ENCODE data around the gene AP4S1. TPM values are rescaled to one million over a fixed set of nuclear protein-coding genes. Genes with fewer than 3 reads are reported as not detected.
A peak's percentile ranks its signal among the peaks of the same experiment; 100 is the strongest.
"Not testable (repeated sequence)": the region's sequence is repeated elsewhere in the genome, so short reads cannot be mapped to it uniquely, and the experiment has no call there.

AP4S1 gene
- total RNA-seq, 1 donor from 2014 or later, result 6.7 TPM

DNA sequence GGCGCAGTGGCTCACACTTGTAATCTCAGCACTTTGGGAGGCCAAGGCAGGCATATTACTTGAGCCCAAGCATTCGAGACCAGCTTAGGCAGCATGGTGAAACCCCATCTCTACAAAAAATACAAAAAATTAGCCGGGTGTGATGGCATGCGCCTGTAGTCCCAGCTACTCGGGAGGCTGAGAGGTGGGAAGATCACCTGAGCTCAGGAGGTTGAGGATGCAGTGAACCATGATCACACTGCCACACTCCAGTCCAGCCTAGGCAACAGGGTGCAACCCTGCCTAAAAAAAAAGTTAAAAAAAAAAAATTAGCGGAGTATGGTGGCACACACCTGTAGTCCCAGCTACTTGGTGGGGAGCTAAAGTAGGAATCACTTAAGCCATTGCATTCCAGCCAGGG is 21.4 kb upstream of the AP4S1 start:
- DNase-seq (ENCODE audit: low read depth), result not testable (repeated sequence)

DNA sequence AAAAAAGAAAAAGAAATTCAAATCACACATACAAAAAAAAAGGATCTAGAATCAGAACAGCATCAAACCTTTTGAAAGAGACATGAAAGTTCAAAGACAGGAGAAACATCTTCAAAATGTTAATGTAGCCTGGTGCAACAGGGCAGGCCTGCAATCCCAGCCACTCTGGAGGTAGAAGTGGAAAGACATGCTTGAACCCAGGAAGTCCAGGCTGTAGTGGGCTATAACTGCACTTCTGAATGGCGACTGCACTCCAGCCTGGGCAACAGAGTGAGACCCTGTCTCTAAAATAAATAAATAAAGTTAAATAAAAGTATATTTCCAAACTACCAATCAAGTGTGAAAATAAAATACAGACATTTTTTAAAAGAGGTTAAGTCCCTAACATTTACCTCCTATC is 18.7 kb upstream of the AP4S1 start:
- DNase-seq (ENCODE audit: low read depth), result no peak

DNA sequence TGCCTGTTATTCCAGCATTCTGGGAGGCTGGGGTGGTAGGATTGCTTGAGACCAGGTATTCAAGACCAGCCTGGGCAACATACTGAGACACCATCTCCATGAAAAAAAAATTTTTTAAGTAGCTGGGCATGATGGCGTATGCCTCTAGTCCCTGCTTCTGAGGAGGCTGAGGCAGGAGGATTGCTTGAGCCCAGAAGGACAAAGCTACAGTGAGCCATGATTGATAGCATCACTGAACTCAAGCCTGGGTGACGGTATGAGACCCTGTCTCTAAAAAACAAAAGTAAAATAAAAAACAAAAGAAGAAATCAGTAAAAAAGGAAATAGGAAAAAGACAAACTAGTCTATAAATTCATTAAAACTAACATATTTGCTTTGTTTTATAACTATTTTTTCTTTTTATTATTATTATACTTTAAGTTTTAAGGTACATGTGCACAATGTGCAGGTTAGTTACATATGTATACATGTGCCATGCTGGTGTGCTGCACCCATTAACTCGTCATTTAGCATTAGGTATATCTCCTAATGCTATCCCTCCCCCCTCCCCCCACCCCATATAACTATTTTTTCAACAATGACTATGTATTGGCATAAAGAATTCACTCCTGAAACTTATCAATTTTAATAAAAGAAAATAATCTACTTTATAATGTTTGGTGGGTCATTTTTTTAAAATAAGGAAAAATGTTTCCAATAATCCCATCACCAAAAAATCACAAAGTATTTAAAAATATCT is 15.4 kb upstream of the AP4S1 start:
- no peak for DNase-seq (ENCODE audit: low read depth)

DNA sequence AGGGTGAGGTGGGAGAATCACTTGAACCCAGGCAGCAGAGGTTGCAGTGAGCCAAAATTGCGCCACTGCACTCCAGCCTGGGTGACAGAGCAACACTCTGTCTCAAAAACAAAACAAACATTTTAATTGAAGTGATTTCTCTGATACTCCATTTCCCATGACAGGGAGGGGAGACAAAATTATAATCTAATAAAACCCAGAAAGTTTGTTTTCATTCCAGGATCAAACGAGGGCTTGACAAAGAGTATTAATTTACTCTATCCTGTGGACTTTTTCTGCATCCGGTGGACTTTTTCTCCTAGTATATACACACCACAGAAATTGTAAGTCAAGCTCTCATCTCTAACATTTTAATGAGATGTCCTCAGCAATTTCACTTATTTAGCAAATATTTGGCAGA is 14.5 kb upstream of the AP4S1 start:
- no peak for DNase-seq (ENCODE audit: low read depth)

DNA sequence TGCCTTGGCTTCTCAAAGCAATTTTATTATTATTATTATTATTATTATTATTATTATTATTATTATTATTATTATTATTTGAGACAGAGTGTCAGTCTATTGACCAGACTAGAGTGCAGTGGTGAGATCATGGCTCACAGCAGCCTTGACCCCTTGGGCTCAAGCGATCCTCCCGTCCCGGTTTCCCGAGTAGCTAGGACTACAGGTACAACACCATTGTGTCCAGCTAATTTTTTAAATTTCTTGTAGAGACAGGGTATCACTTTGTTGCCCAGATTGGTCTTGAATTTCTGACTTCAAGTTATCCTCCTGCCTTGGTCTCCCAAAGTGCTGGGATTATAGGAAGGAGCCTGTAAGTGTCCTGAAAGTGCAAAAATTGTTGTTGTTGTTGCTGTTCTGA is 11.6 kb upstream of the AP4S1 start:
- DNase-seq (ENCODE audit: low read depth), result no peak

DNA sequence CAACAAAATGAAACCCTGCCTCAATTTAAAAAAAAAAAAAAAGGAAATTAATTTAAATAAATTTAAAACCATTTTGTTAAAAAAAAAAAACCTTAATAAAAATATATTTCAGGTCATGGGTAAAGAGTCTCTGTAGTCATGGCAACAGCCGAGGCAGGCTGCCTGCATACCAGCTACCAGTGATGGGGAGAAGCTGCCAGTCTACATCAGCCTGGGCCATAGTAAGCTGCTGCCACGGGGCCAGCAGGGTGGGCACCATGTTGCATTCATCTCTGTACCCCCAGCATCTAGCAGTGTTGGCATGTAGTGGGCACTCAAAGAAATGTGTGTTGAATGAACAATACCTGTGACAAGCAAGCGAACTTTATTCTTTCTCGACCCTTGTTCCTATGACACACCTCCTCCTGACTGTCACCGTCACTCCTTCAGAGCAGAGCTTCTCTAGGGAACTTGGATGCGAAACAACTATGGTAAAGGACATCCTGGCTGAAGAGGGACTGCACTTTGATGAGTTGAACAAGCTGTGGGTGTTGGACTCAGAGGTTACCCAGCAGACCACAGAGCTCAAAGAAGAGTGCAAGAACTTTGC is 7.3 kb upstream of the AP4S1 start:
- DNase-seq (ENCODE audit: low read depth), result no peak

DNA sequence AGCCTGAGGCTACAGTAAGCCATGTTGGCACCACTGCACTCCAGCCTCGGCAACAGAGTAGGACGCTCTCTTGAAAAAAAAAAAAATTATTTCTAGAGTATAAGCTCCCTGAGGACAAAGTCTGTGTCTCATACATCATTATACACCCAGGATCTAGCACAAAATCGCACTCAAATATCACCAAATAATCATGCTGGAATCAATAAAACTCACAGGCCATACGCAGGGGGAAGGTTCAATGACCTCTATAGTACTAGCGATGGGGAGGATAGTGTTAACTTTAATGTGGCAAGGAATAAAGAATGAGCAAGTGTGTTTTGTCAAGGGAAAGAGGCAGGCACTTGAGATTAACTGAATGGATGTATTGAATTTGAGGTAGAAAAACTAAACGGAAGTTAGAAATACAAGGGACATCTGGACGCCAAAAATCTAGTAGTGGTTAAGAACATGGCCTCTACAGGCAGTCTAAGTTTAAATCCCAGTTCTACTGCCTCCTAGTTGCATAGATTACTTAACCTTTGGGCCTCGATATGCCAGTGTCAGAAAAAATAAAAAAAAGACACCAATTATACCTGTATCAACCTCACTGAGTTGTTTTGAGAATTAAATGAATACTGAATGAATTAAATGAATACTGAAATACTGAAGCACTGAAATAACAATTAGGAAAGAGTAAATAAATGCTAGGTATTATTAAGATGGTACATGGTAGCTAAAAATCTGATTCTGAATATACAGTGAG is 4.4 kb upstream of the AP4S1 start:
- no peak for DNase-seq (ENCODE audit: low read depth)

DNA sequence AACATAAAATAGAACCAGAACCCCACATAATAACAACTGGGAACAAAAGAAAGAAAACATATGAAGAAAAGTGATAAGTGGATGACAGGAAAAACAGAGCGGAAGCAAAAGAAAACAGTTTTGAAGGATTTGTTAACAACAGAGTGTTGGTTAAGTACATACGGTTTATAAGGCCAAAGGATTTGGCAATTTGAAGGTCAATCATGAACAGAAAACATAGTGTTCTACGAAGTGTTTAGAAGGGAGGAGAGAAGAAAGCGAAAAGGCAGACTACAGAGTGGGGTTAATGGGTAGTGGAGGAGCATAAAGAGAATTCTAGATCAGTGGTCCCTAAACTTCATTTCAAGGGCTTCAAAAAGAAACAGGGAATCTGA is 3.9 kb upstream of the AP4S1 start:
- no peak for DNase-seq (ENCODE audit: low read depth)

DNA sequence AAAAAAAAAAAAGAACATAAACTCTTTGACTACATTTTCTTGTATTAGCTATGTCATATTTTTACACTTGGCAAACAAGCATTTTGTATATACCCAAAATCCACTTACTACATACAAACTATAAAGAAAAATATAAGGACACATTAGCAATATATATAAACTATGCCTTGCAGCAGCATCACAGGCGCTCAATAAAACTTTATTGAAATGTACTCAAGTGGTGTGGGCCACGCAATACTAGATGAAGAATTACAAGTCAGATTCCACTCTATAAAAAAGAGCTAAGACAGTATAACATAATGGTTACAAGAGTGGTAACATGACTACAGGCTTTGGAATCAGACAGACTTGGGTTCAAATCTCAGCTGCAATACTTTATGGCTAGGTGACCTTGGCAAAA is 3.1 kb upstream of the AP4S1 start:
- DNase-seq (ENCODE audit: low read depth), result no peak

DNA sequence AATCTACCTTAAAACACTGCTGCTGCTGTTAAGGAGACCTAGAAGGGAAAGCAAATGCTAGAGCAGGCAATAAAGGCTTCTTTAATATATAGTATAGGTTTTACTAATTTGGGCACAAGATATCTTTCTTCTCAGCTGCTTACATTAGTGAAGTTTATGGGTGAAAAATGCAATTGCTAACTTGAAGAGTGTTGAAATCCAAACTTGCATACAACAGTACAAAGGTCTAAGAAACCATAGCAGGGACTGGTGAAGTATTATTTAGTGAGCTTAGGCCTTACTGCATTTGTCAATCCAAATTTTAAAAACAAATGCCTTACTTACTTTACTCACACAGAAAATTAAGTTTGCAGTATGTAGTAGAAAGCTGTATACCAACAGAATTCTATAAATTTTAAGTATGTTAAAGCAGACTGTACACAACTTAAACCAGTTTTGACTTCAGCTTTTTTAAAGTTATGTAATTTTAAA is 1.4 kb upstream of the AP4S1 start:
- no peak for DNase-seq (ENCODE audit: low read depth)

DNA sequence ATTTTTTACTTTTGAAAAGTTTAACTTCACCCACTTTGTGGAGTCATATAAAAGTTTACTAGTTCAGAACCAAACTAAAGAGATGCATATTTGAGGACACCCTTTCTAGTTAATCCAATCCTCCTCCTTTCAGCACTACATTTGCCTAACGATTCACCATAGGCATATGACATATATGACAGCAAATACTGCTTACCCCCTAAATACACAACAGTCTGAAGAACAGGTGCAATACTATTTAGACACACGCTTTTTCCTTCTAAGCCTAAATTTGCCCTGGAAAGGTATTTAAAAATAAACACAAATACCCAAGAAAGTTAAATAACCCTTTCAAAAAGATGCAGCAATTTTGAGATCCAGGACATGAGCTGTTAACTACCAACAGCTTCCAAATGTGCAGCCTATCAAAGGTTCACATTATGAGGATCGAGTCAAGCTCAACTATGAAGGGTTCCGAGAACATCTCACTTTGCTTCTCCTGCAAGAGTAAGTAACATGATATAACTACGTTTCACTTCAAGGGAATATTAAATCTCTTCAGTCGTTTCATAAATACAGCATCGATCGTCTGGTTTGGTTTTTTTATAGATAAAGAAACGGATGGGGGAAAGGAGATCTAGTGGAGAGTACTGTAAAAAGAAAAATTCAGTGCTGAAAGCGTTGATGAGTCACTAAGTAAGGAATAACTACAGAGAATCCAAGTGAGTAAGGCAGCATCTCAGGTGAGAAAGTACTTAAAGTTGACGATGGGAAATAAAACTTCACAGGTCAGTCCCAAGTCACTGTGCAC is 677 bp upstream of the AP4S1 start:
- peak; percentile 6 for DNase-seq (ENCODE audit: low read depth)

DNA sequence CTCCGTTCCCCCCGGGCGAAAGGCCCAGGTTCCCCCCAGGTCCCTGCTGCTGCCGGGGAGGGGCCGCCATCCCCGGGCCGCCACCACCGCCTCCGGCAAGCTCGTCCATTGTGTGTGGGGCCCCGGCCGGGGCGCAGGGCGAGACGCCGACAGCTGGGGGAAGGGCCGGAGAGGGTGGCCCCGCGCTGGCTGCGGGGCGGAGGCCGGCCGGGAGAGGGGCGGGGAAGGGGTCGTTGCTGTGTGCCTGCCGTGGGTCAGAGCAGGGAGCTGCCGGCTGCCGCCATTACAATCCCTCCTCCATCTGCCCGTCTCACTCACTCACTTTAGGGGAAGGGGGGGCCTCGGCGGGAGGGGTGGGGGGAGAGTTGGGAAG is 614 bp downstream of the AP4S1 start, which contains the start of gene STRN3:
Gene STRN3, minus strand, starts transcription at position 303 of the 373 bp plus-strand sequence. Its CDS starts 194 bp downstream, at position 109.
- DNase-seq (ENCODE audit: low read depth), result no peak

DNA sequence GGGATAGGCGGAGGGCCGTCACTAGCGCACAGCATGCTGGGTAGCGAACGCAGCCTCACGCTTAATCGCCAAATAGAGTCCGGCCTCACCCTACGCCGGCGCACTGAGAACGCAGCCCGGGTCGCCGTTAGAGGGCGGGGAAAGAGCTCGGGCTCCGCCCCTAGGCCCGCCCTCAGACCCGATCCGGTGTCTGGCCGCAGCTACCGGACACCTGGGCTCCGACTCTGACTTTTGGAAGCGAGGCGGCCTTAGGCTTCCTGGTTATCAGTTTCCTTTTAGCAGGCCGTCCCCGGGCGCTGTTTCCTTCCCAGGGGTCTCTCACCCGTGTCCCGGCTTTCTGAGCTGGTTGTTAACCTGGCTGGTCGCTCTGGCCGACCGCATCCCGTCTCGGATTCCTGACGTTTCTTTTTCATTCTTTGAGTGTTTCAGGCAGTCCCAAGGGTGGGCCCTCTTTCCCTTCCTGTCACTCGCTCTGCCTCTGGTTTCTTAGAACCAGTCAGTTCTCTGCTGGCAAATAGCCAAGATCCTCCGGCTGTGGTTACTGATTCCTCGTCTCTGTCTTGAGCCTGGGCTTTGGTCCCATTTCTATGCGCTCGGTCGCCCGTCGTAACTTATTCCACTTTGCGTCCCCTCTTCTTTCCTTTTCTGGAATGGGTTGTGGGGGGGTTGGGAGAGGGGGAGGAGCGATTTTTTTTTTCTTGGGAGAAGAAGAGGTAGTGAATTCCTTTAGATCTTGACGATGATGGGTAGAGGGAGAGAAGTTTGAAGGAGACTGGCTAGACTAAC is 1.2 kb downstream of the AP4S1 start:
- peak; percentile 98 for DNase-seq (ENCODE audit: low read depth)

DNA sequence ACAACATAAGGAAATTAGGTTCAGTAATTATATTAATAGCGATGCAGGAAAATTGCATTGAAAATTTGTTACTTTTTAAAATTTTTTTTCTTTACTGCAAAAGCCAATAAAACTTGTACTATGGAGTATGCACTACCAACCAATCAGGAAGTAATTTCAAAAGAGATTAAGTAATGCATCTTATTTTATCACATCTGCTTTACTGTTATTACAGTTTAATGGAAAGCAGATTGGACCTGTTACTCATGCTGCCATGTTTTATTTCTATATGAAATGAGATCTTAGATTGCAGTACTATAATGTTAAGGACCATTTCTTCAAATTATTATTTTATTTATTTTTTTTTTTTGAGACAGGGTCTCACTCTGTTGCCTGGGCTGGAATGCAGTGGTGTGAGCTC is 2.4 kb downstream of the AP4S1 start:
- DNase-seq (ENCODE audit: low read depth), result no peak

DNA sequence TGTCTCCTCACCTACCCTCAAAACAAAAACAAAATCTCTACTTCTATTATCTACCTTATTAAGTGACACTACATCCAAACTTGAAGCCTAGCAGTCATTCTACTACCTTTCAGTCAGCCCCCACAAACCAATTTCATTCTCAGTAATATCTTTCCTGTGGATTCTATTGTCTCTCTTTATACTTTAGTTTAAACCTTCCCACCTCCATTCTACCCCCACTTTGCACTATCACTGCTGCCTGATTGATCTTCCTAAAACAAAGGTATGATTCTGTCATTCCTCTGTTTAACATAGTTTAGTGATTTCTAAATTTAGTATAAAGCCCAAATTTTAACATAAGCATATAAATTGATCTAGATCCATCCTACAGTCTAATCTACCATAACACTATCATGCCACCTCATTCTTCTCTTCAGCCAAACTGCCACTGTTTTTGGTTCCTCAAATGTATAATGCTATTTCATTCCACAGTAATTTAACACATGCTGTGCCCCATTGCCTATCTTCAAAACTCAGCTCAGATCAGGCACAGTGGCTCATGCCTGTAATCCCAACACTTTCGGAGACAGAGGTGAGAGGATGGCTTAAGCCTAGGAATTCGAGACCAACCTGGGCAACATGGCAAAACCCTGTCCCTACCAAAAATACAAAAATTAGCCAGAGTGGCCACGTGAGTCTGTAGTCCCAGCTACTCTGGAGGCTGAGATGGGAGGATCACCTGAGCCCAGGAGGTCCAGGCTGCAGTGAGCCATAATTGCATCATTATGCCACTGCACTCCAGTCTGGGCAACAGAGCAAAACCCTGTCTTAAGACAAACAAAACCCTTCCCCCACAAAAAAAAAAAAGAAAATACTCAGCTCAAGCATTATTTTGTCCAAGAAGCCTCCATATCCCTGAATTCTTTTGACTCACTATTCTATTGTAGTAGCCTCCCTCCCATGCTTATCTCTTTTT is 3.8 kb downstream of the AP4S1 start:
- DNase-seq (ENCODE audit: low read depth), result no peak

DNA sequence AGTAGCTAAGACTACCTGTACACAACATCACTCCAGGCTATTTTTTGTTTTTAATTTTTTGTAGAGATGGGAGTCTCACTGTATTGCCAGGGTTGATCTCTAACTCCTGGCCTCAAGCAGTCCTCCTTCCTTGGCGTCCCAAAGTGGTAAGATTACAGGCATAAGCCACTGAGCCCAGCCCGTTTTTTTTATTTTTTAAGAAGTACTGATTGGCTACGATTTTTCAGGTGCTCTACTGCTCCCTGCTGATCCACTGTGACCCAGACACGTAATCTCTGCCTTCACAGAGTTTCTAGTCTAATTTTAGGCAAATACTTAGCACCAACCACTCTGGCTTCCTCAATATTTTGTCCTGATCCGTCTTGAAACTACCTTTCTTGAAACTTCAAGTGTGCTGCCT is 5.0 kb downstream of the AP4S1 start:
- no peak for DNase-seq (ENCODE audit: low read depth)

DNA sequence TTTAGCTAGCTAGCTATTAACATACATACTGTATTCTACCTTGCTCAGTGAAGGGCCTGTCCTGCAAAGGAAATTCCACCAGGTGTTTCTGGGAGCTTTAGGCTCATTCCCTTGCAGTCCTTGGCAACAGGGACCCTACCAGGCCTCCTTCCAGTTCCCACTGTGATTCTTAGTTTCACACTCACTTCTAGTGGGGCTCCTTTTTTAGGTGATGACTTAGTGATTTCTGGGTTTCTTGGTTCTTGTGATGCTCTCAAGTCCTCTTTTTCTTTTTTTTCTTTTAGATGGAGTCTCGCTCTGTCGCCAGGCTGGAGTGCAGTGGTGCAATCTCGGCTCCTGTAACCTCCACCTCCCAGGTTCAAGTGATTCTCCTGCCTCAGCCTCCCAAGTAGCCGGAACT is 11.1 kb downstream of the AP4S1 start:
- no peak for DNase-seq (ENCODE audit: low read depth)

DNA sequence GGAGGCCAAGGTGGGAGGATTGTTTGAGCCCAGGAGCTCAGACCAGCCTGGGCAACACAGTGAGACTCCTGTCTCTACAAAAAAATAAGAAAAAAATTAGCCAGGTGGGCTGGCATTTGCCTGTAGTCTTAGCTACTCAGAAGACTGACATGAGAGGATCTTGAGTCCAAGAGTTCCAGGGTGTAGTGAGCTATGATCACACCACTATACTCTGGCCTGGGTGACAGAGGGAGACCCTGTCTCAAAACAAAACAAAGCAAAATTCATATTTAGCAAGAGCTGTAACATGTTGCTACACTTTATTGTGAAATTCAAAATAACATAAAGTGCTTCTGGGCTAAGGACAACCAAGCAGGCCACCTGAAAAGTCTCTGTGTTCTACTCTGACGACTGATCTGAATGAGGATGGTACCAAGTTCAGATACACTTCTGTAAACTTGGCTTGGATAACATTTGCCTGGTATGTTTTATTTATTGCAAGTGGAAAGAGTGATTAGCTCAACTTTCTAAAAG is 12.3 kb downstream of the AP4S1 start:
- no peak for DNase-seq (ENCODE audit: low read depth)

DNA sequence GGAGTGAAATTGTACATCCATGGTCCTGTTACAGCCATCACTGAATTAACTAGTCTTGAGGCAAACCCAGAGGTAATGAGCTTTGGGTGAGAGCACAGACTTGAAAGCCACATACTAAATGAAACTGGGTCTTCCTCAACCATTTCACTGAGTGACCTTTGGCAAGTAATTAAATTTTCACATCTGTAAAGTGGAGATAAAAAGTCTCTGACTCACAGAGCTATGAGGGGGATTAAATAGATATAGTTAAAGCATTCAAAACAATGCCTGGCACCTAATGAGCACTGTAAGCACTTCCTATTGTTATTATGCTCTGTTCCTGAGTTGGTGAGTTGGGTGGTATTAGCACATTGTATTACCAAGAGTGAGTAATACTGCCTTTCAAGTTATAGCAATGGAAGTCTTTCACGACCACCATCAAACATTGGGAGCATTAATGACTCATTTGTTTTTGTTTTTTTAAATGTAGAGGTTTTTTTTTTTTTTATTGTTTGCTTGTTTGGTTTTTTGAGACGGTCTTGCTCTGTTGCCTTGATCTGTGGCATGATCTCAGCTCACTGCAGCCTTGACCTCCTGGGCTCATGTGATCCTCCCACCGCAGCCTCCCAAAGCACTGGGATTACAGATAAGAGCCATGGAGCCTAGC is 13.2 kb downstream of the AP4S1 start:
- no peak for DNase-seq (ENCODE audit: low read depth)

All from myocyte (in vitro differentiated cells).